Activated T-helper 9 cell treated with anti-CD3 and anti-CD28 coated beads, Interleukin-2, amount 50 U/mL, for 16 hours (primary cell): ENCODE data around the gene DGKD.
"Not testable (repeated sequence)": the region's sequence is repeated elsewhere in the genome, so short reads cannot be mapped to it uniquely, and the experiment has no call there.

Experiments
- DNase-seq: peaks from one replicate; pipeline ENCODE4 v3.0.0-alpha.2; 2020; ENCODE audit warnings: low read depth

Gene DGKD

DNA sequence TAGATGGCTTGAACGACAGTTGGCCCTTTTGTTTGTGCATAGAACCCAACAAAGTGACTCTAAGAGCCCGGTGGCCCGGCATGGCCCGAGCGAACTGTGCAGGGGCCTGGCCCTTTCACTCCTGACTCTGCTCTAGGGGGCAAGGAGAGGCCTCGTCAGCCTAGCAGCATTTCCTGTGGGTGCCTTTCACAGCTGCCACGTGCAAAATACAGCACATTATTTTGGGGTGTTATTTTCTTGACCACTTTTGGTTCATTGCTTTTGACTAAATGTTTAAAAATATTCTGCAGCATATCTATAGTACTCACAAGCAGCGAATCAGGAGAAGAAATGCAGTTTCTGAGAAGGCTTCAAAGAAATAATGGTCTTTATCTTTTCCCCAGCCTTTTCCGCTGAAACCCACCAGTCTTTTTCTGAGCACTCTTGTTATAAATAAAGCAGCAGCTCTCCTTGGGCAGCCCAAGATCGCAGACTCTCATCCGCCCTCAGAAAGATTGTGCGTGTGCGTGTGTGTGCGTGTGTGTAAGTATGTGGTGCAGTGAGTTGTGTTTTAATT lies 31.3 kb downstream of the DGKD start:
- no peak for DNase-seq

DNA sequence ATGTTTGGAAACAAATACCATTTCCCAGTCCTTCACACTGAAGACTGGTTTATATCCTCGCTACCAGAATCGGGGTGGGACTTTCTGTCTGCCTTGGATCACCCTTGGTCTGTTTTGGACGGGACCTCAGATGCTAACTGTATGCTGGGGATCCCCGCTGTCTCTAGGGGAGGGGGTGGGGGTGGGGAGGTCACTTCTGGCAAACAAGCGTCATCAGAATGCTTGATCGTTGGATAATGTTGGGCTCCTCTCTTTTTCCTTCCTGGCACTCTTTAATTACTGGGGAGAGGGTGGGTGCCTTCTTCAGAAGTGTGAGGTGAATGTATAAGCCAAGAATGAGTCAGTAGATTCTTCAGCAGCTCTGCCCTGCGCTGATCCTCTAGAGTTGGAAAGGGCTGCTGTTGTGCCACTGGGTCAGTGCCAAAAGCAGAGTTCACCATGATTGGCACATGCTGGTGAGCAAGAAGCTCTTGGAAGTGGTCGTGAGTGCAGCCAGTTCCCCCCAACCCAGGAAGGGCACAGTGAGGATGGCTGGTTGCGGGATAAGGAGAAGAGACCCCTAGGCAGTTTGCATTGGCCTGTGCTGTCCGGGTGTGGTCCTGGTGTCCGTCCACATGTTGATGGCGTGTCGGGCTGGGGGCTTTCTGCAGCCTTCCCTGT lies 32.2 kb downstream of the DGKD start:
- no peak for DNase-seq

DNA sequence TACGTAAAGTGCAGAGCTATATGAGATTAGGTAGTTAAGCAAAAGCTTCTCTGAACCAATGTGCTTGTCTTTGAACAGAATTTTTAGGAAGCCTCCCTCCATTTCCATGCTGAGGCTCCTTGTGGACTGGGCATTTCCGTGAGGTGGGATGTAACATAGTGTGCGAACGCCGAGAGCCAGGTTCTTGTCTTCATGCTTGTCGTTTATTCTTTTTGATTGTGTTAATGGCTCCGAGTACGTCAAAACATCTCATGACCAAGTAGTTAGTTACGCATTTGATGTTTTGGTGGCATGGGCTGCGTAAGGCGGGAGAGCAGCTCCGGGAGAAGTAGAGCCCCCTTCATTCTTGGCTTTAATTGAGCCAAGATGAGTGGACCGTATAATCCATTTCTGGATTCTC lies 32.9 kb downstream of the DGKD start:
- no peak for DNase-seq

DNA sequence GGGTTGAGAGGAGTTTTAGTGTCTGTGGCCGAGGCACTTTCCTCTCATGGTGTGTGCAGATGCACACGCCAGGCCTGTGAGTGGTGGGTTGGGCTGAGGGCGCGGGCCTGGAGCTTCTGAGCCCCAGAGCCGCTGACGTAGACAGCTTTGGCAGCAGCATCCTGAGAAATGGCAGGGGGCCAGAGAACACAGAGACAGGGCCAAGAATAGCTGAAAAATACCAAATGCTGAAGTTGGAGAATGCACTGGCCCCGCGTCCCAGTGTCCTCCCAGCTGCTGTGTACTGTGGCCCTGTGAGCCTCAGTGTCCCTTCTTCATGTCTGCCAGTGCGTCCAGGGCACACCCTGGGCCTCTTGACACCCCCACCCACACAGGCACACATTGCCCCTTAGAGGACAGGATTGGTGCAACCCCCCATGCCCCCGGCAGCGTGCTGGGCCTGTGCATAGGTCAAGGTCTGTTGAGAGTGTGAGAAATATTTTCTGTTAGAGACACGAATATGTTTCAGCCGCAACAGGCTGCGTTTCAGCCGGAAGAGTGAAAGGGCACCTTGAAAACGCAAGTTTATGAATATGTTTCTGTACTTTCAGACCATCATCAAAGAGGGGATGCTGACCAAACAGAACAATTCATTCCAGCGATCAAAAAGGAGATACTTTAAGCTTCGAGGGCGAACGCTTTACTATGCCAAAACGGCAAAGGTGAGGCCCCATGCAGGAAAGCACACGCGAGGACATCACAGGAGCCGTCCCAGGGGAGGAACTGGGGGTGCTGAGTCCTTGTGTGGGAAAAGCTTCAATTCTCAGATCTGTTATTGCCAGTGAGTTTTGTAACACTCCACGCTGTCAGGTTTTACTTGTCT lies 33.6 kb downstream of the DGKD start:
- DNase-seq = no peak

DNA sequence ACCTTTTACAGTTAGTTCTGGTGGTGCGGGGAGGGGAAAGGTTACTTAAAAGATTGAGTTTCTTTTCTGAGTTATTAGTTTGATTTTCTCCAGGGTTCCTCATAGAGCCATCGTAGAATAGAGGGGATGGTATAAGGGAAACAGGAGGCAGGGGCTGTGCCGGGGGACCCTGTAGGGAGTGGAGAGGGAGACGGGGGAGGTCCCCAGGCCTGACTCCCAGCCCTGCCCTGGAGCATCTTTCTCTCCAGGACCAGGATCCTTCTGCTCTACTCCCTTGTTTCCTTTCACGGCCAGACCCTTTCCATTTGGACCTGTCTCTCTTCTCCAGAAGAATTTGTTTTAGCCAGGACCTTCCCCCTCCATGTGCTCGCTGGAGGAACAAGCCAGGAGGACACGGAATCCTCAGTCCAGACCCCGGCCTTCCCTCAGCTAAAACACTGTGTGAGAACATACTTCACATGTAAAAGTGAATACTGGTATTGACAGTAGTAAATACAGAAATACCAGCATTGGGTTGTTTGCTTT lies 35.4 kb downstream of the DGKD start:
- no peak for DNase-seq

DNA sequence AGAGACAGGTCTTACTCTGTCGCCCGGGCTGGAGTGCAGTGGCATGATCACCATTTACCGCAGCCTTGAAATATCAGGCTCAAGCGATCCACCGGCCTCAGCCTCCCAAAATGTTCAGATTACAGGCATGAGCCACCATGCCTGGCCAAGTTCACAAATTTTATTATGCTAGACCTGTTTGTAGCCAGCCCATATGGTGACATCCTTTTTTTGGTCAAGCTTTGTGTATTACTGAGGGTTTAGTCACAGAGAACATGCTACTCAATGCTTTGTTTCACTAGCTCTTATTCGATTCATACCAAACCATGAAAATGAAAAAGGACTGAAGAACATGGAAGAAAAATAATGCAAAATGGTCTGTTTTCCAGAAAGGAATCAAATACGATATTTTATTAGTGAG lies 41.4 kb downstream of the DGKD start:
- no peak for DNase-seq

DNA sequence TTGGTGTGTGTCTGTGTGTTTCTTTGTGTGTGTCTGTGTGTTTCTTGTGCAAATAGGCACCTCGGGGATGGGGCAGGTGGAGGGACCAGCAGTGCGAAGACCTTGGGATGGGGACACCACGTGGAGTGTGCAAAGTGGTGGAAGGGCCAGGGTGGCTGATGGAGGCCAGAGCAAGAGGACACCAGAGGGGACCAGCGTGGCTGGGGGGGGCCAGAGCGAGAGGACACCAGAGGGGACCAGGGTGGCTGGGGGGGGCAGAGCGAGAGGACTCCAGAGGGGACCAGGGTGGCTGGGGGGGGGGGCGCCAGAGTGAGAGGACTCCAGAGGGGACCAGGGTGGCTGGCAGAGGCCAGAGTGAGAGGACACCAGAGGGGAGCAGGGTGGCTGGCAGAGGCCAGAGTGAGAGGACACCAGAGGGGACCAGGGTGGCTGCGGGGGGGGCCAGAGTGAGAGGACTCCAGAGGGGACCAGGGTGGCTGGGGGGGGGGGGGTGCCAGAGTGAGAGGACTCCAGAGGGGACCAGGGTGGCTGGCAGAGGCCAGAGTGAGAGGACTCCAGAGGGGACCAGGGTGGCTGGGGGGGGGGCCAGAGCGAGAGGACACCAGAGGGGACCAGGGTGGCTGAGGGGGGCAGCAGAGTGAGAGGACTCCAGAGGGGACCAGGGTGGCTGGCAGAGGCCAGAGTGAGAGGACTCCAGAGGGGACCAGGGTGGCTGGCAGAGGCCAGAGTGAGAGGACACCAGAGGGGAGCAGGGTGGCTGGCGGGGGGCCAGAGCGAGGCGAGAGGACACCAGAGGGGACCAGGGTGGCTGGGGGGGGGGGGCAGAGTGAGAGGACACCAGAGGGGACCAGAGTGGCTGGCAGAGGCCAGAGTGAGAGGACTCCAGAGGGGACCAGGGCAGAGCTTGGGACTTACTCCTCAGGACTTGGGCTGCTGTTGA lies 42.7 kb downstream of the DGKD start:
- not testable (repeated sequence) for DNase-seq

DNA sequence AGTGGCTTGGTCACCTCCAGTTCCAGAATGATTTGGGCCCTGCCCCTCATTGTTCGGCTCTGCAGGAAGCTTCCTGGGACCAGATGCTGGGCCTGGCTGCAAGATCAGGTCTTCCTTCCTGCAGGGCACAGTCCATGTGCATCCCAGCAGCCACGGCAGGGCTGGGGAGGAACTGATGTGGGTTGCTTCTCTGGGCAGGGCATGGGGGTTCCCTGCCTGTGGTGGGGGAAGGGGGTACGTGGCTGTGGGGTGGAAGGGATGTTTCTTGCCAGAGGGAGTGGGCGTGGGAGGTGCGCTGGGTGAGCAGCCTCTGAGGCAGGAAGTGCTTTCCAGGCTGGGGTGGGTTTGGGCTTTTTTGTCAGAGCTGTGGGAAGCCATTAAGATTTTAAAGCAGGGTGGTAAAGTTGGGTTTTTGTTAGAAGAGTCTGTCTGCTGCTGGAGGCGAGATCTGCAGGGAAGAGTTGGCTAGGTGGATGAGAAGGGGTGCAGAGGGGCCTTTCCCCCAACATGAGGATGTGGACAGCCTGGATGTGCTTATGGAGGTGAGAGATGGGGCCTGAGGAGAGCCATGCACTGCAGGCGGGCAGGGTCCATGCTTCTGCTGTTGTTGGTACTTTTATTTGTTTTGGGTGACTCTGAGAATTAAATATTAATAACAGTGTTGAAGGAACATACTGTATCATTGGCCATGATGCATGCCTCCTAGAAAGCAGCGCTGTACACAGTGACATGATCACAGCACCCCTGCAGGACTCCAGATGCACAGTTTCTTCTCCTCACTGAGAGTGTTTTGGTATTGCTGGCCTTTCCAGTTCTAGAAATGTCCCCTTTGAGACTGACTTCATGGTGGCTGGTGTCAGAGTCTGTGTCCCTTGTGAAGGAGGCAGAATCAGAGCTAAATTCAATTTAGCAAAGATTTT lies 45.3 kb downstream of the DGKD start:
- DNase-seq = no peak

DNA sequence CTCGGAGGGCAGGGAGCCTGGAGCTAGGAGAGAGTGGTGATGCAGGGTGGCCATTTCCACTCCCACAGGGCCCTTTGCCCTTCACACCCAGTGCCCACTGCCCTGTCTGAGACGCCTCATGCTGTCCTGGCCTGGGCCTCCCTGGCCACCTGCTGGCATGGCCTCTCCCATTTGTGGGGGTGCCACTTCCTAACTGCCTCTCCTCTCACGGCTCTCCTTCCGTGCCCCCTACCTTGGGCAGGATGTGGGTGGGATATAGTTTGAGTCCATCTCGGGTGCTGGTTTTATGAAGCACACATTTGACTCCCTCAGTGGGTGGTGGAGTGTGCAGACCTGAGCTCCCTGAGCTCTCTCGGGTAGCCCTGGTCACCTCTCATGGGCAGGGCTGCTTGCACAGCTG lies 46.0 kb downstream of the DGKD start:
- DNase-seq = no peak

DNA sequence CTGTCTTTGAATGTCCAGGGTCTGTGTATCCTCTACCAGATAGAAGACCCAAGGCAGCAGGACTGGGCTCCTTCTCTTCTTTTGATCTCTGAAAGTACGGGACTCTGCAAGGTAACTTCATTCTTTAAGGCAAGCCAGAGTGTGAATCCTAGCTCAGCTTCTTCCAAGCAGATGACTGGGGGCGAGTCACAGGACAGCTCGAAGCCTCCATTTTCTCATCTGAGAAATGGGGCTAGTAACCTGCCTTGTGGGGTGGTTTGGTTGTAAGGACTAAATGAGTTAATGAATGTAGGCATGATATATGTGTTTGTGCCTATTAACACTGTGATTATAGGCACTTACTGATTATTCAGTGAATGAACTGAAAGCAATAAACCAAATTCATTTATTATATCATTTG lies 46.7 kb downstream of the DGKD start:
- no peak for DNase-seq

DNA sequence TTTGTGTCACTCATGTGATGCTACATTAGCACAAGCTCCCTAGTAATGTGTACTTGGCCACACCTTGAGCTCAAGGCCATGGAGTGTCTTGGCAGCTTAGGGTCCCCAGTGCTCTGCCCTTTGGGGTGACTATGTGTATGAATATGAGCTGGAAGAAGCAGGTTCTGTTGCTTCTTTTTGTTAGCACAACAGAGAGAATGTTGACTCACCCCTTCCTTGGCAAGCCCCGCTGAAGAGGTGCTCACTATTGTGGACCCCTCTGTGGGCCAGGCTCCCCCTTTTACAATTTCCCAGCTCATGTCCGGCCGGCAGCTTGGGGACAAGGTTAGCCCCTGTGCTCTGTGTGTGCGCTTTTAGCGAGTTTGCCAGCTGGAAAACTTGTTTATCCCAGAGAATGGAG lies 48.1 kb downstream of the DGKD start:
- no peak for DNase-seq

DNA sequence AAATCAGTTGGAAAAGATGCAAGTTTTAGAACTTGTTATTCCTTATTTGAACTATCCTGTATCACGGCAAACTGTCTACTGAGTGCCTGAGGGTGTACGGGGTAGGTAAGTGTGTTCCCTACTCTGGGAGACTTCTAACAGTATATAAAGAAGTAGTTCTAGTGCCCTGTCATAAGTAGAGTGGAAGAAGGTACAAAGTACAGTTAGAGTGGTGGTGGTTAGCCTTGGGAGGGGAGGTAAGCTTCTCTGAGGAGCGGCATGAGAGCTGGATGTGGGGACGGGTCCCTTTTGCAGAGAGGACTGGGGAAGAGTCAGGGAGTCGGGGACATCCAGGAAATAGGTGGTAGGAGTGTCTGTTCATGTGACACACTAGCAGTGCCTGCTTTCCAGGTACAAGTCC lies 48.5 kb downstream of the DGKD start:
- DNase-seq = no peak

DNA sequence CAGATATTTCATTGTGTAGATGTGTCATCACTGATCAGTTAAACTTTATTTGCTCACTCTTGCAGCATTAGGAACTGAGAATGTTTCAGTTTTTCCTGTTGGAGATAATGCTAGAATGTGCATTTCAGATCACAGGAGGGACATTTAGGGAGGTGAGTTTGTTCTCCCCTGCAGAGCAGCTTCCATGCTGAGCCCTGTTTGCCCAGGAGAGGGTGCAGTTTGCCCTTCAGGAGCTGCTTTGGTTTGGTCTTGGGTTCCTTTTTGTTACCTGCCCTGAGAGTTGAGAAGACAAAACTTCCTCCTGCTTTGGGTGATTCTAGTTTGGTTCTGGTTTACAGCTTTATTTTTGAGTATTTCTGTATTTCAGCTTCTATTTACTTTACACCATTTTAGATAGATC lies 49.9 kb downstream of the DGKD start:
- peak; percentile 37 for DNase-seq

DNA sequence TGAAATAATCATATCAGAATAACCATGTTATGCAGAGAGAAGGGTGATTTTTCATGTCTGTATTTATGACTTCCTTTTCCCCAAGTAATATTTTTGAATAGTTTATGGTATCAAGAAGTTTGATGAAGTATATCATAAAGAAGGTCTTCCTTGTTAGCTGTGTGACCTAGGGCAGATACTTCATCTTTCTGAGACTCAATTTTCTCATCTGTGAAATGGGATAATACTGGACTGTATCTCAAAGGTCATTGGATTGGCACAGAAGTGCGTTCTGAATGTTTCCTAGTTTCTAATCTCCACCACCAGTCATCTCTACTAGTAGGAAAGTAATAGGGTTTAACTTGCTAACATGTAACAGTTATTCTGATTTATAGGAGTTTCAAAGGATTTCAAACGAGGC lies 52.6 kb downstream of the DGKD start:
- DNase-seq = no peak

DNA sequence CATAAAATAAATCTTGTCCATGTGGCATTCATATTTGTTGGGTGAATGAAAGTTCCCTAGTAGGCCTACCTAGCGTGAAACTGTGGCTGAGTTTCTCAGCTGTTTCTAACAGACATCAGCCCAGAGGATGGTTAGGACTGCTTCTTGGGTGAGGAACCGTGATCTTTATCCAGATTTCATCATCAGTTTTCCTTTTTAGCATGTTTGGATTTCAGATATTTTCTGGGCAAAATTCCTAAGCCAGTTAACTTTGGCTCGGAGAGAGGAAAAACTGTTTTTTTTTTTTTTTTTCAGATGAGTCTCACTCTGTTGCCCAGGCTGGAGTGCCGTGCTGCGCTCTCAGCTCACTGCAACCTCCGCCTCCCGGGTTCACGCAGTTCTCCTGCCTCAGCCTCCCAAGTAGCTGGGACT lies 53.5 kb downstream of the DGKD start:
- DNase-seq = no peak

DNA sequence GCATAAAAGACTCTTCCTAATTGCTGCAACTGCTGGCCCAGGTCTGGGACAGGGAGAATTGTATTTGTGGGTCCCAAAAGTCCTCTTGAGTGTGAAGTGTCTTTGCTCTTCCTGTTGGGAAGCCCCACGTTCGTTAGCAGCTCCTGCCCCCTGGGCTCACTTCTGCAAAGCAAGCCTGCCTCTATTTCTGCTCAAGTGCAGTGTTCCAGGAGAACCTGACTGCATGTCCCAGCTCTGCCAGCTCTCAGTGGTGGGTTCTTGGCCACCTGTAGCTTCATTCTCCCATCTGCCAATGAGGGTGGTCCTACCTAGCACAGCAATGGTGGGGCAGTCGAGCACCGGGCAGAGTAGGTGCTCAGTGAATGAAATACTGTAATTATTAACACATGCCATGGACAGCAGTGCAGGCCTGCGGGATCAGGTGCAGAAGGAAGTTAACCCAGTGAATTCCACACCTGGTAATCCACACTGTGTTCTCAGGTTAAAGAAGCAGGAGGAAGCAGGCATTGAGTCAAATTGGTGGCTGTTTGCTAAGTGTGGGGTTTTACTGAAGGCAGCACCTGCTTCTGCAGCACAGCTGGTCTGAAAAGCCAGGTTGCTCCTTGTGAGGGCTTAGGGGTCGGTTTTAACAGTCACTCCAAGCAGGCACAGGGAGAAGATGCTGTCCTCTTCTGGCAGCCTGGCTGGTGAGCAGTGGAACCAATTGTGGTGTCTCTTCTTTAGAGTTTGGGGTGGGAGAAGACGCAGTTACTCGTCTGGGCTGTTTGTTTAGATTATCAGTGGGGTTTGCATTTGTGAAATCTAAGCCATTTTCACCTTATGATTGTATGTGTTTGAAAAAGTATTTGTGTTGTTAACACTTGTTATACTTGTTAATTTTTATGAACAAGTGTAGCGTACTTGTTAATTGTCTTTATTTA lies 54.3 kb downstream of the DGKD start:
- no peak for DNase-seq

DNA sequence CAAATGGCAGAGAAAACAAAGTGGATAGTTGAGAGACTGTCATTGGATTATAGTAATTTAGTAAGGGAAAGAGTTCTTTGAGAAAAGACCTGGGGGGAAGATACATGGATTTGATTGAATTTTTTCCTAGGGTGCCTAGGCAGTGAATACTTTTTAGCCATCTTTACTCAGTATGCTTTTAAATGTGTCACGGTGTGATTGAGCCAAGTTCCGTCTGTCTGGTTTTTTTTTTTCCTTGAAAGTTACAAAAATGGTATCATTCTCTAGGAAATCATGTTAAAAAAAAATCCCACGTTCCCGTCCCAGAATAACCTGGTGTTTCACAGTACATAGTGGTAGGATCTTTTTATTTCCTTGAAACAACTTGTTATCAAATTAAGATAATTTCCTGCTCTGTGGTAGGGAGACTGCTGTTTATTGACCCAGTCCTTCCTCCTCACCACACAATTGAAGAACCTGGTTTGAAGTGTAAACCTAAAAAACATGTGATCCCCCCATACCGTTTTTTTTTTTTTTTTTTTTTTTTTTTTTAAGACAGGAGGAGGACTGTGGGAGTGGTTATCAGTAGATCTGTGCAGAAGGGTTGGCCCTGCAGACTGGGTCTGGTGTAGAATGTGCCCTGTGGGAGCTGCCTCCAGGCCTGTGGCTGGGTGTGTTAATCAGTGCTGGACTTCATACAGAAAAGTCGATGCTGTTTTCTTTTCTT lies 55.1 kb downstream of the DGKD start:
- DNase-seq = no peak

DNA sequence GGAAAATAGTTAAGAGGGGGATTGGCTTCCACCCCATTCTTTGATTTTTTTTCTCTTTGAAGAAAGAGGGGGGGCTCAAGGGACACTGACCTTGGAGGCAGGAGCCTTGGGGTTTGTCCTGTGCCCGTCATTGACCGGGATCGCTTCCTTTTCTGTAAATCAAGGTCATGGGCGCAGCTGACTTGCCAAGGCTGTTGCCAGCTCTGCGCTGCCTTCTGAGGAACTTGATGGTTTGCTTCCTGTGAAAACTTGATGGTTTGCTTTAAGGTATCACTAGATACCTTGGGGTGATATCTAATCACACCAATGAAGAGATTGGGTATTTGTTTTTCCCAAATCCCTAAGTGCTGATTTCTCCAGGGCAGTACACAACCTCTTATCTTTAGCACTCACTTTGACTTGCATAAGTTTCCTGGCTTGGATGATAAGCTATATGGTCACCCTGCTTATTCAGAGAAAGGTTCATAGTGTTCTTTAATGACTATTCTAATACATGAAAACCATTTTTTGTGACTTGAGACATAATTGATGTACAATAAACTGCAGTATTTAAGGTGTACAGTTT lies 56.0 kb downstream of the DGKD start:
- no peak for DNase-seq

DNA sequence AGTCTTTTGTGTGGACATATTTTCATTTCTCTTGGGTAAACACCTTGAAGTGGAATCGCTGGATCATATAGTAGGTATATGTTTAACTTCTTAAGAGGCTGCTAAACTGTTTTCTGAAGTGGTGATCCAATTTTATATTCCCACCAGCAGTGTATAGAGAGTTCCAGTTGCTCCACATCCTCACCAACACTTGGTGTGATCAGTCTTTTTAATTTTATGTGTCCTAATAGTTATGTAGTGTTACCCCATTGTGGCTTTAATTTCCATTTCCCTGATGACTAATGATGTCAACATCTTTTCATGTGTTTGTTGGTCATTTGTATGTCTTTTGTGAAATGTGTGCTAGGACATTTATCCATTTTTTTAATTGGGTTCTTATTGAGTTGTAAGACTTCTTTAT lies 56.9 kb downstream of the DGKD start:
- no peak for DNase-seq
